Ectodermal cell (in vitro differentiated cells): ENCODE results near the gene CMPK2.

Source experiments
- H3K27ac ChIP-seq: 2 replicates; pipeline ENCODE4 v1.7.0; 2013; ENCODE audit warnings: mild to moderate bottlenecking, low read depth, low read length; ENCODE audit not compliant: insufficient read depth, poor library complexity, severe bottlenecking
- H3K27me3 ChIP-seq: 2 replicates; pipeline ENCODE4 v1.7.0; 2013; ENCODE audit warnings: mild to moderate bottlenecking, low read length; ENCODE audit not compliant: insufficient read depth, control insufficient read depth, poor library complexity, severe bottlenecking
- H3K36me3 ChIP-seq: one replicate; pipeline ENCODE4 v1.7.0; 2013; ENCODE audit warnings: low read length; ENCODE audit not compliant: control insufficient read depth, insufficient read depth
- H3K4me1 ChIP-seq: one replicate; pipeline ENCODE4 v1.7.0; 2013; ENCODE audit warnings: low read length; ENCODE audit not compliant: control insufficient read depth, insufficient read depth
- H3K4me3 ChIP-seq: 2 replicates; pipeline ENCODE4 v1.7.0; 2013; ENCODE audit warnings: low read depth, low read length, control low read depth; ENCODE audit not compliant: insufficient read depth
- H3K9me3 ChIP-seq: 2 replicates; pipeline ENCODE4 v1.7.0; 2013; ENCODE audit warnings: mild to moderate bottlenecking, low read length, moderate library complexity; ENCODE audit not compliant: control insufficient read depth
- WGBS, 2 experiments: methylation state at CpG; one replicate each; pipeline ENCODE4 v1.1.7; 2013; ENCODE audit warnings: missing lambda C conversion rate in 2 of 2; 5-methylcytosine and 5-hydroxymethylcytosine counted together

Gene CMPK2

DNA sequence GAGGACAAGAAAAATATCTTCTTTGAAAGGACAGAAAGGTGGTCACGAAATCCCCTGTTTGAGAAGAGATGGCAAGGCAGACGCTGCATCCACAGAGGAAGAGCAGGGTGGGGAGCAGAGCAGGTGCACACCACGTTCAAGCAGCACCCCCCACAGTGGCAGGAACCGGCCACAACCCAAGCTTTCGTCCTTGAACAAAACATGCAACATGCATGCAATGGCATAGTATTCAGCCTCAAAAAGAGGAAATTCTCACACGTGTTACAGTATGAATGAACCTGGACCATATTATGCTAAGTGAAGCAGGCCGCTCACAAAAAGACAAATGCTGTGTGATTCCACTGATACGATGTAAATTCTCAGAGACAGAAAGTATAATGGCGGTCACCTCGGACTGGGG, 51.4 kb downstream of the CMPK2 start:
- Histone ChIP-seq H3K4me1 (peaks cover 5% of the 10 kb centered on the region), H3K36me3 (no peaks in the 10 kb centered on the region), H3K27ac (no peak overlapping the region), H3K9me3 (no peaks in the 10 kb centered on the region), H3K27me3 (peaks cover 19% of the 10 kb centered on the region), H3K4me3 (no peak overlapping the region)
- WGBS, 2 experiments = 91 to 92% methylated on average over 10 of the region's 10 CpGs

DNA sequence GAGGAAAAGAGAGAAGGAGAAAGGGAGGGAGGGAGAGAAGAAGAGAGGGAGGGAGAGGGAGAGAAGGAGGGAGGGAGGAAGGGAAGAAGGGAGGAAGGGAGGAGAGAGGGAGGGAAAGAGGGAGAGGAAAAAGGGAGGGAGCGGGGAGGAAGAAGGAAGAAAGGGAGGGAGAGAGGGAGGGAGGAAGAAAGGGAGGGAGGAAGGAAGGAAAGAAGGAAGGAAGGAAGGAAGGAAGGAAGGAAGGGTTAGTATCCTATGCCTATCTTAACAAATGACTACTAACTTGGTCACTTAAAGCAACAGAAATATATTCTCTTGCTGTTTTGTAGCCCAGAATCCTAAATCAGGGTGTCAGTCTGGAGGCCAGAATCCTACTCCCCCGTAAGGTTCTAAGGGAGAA, 52.1 kb downstream of the CMPK2 start:
- no peak overlapping the region for H3K4me3 ChIP-seq
- H3K4me1 ChIP-seq = peaks cover 5% of the 10 kb centered on the region
- no peak overlapping the region for H3K27ac ChIP-seq
- H3K36me3 ChIP-seq = no peaks in the 10 kb centered on the region
- peaks cover 27% of the 10 kb centered on the region for H3K27me3 ChIP-seq
- WGBS, 2 experiments = 87 to 93% methylated on average over 2 of the region's 2 CpGs
- H3K9me3 ChIP-seq = no peaks in the 10 kb centered on the region

- no peak overlapping the region for H3K27ac ChIP-seq
- no peak overlapping the region for H3K4me3 ChIP-seq
- peaks cover 33% of the 10 kb centered on the region for H3K27me3 ChIP-seq
- WGBS, 2 experiments = 73 to 79% methylated on average over 12 of the region's 12 CpGs
- H3K9me3 ChIP-seq = no peaks in the 10 kb centered on the region
- H3K4me1 ChIP-seq = peaks cover 5% of the 10 kb centered on the region
- H3K36me3 ChIP-seq = no peaks in the 10 kb centered on the region
Observed at GRCh38 chr2:6812857-6813530, 52.7 kb downstream of the CMPK2 start.

DNA sequence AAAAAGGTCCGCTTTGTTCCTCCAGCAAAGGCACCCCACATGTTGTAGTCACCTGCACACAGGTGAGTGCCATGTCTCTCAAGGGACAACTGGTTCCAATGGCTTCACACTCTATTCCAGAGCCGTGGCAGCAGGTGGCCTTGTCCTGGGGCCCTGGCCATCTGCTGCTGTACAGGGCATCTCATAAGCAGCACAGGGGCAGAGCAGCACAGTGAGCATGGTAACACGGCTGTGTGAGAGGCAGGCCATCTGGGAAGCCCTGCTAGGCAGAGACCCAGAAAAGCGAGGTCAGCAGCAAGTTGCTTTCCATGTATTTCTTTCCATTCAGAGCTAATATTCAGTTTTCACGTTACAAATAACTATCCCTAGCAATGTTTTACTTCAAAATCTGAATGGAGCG, 54.7 kb downstream of the CMPK2 start:
- Histone ChIP-seq H3K4me3 (no peak overlapping the region), H3K36me3 (no peaks in the 10 kb centered on the region), H3K27me3 (peaks cover 46% of the 10 kb centered on the region), H3K9me3 (no peaks in the 10 kb centered on the region), H3K4me1 (peaks cover 15% of the 10 kb centered on the region), H3K27ac (no peak overlapping the region)
- WGBS, 2 experiments = 92 to 93% methylated on average over 6 of the region's 6 CpGs

DNA sequence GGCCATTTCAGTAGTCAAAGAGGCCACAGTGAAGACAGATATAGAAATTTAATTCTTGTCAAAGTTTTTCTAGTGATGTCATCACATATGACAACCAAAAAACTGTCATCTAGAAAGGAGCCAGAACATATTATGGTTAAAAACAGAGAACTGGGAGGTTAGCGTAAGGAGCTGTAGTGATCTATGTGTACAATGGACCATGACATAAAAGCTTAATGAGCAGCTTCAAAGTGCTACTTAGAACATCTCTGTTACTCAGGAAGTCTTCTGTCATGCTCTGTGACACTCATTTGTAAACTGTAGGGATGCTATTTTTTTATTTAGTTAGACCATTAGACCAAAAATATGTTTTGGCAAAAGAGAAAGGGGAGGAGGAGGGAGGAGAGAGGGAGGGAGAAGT, 57.3 kb downstream of the CMPK2 start:
- 97 to 100% methylated on average over 1 of the region's 1 CpG for WGBS, 2 experiments
- Histone ChIP-seq H3K27me3 (peaks cover 72% of the 10 kb centered on the region), H3K4me3 (no peak overlapping the region), H3K36me3 (no peaks in the 10 kb centered on the region), H3K27ac (no peak overlapping the region), H3K4me1 (peaks cover 22% of the 10 kb centered on the region), H3K9me3 (no peaks in the 10 kb centered on the region)

DNA sequence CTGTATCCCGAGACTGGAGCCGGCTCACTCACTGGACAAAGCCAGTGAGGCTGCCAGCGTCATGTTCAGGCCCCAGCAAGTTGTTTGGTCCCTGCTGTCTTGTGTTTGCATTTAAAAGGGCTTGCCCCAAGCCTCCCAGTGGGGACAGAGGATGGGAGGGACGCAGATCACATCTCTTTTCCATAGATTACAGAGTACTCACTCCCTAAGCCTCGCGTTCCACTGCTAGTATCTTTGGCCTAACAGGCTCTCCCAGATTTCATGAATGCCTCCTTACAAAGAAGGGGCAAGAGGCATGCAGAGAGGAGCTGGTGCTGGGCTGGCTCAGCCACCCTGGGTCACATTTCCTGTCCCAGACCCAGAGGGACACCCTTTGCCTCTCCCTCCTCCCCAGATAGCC, 59.1 kb downstream of the CMPK2 start:
- no peaks in the 10 kb centered on the region for H3K36me3 ChIP-seq
- peaks cover 18% of the 10 kb centered on the region for H3K4me1 ChIP-seq
- H3K9me3 ChIP-seq = no peaks in the 10 kb centered on the region
- WGBS, 2 experiments = 0 to 1% methylated on average over 6 of the region's 6 CpGs
- no peak overlapping the region for H3K4me3 ChIP-seq
- H3K27ac ChIP-seq = no peak overlapping the region
- peaks cover 75% of the 10 kb centered on the region for H3K27me3 ChIP-seq

DNA sequence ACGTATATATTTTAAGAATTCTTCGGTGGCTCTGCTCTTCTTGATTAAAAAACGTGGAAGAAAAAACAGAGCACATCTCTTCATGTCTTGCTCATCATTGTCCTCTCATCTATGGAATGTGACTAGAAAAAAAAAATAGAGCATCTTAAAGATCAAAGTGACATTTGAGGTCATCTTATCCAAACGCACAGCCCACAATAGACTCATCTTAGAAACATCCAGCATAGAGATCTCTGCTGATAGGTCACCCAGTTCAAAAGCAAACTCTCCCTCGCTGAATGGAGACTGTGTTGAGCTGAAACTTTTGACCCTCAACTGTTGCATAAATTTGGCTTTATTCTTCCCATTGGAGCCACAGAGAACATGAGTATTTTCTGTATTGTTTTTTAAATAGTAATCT, 65.2 kb downstream of the CMPK2 start:
- Histone ChIP-seq H3K9me3 (no peaks in the 10 kb centered on the region), H3K4me3 (no peak overlapping the region), H3K27me3 (peaks cover 33% of the 10 kb centered on the region), H3K36me3 (no peaks in the 10 kb centered on the region), H3K27ac (no peak overlapping the region), H3K4me1 (peaks cover 6% of the 10 kb centered on the region)
- WGBS, 2 experiments = 90 to 96% methylated on average over 5 of the region's 5 CpGs
